ENCODE results near the gene C1orf232.

The C1orf232 gene

DNA sequence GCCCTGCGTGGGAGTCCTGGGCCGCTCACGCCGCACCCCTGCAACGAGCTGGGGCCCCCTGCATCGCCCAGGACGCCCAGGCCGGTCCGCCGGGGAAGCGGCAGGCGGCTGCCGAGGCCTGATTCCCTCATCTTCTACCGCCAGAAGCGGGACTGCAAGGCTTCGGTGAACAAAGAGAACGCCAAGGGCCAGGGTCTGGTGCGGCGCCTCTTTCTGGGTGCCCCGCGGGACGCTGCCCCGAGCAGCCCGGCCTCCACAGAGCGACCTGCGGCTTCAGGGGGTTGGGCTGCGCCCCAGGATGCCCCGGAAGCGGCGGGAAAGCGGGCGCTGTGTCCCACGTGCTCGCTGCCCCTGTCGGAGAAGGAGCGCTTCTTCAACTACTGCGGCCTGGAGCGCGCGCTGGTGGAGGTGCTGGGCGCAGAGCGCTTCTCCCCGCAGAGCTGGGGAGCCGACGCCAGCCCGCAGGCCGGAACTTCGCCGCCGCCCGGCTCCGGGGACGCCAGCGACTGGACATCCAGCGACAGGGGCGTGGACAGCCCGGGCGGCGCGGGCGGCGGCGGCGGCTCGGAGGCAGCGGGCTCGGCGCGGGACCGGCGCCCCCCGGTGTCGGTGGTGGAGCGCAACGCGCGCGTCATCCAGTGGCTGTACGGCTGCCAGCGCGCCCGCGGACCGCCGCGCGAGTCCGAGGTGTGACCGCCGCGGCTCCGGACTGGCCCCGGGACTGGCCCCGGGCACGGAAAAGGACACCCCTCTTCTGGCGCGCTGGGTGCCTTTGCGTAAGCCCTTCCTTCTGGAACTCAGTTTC, 7.1 kb downstream of the C1orf232 start:
- peak overlapping the region; percentile 36 for H3K4me3 ChIP-seq (replicated peaks; ENCODE audit: low read depth, low read length)
- DNase-seq (ENCODE audit: low read depth) = peak; percentile 45
- TF ChIP-seq, protein P1, sequence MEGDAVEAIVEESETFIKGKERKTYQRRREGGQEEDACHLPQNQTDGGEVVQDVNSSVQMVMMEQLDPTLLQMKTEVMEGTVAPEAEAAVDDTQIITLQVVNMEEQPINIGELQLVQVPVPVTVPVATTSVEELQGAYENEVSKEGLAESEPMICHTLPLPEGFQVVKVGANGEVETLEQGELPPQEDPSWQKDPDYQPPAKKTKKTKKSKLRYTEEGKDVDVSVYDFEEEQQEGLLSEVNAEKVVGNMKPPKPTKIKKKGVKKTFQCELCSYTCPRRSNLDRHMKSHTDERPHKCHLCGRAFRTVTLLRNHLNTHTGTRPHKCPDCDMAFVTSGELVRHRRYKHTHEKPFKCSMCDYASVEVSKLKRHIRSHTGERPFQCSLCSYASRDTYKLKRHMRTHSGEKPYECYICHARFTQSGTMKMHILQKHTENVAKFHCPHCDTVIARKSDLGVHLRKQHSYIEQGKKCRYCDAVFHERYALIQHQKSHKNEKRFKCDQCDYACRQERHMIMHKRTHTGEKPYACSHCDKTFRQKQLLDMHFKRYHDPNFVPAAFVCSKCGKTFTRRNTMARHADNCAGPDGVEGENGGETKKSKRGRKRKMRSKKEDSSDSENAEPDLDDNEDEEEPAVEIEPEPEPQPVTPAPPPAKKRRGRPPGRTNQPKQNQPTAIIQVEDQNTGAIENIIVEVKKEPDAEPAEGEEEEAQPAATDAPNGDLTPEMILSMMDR (IDR thresholded peaks at IDR 0.05; ENCODE audit: low read length, missing control alignments) = peak; percentile 2

DNA sequence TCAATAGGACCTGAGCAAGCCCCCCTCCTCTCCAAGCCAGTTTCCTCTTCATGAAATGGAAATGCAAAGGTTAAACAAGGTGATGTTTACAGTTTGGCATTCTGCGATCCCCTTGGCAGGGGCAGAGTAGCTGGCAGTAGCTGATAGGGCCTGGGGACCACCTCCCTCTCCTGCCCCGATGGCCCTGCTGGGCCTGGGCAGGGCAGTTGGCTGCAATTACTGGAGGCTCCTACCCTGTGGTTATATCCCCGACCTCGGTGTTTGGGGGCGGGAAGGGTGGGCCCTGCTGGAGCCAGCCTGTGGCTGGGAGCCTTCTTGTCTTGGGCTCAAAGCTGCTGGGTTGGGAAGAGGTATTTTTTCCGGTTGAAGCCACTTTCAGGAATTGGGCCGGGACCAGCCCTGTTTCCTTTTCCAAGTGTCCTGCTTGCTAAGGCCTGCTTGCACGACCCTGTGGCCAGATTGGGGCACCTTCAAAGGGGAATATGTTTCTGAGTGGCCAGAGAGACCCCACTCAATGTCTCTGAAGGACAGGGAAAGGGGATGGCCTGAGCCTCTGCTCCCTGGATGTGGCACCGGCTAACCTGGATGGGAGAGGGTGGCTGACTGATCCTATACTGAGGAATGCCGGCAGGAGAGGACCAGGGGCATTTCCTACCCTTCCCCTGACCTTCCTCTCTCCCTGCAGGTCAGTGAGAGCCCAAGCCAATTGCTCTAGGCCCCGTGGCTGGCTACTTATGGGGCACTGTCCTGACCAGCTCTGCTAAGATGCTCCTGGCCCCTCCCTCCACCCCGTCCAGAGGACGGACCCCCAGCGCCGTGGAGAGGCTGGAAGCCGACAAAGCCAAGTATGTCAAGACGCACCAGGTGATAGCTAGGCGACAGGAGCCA, 8.0 kb downstream of the C1orf232 start:
- H3K4me3 ChIP-seq (replicated peaks; ENCODE audit: low read depth, low read length) = no peak overlapping the region
- DNase-seq (ENCODE audit: low read depth) = no peak
- TF ChIP-seq, protein P1 (IDR thresholded peaks at IDR 0.05; ENCODE audit: low read length, missing control alignments) = no peak

DNA sequence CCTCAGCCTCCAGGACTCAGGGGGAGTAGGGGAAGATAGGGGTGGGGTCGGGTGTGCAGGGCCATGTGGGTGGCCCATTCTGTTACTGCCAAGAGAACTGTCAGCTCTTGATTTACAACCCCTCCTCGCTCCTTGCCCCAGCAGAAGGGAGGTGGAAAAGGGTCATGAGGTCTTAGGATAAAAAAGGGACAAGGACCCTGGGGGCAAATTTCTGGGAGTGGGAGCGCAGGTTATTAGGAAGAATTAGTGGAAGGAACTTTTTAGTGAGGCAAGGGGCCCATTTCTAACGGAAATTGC, 9.1 kb downstream of the C1orf232 start:
- no peak for DNase-seq (ENCODE audit: low read depth)
- TF ChIP-seq, protein P1 (IDR thresholded peaks at IDR 0.05; ENCODE audit: low read length, missing control alignments) = no peak
- no peak overlapping the region for H3K4me3 ChIP-seq (replicated peaks; ENCODE audit: low read depth, low read length)

DNA sequence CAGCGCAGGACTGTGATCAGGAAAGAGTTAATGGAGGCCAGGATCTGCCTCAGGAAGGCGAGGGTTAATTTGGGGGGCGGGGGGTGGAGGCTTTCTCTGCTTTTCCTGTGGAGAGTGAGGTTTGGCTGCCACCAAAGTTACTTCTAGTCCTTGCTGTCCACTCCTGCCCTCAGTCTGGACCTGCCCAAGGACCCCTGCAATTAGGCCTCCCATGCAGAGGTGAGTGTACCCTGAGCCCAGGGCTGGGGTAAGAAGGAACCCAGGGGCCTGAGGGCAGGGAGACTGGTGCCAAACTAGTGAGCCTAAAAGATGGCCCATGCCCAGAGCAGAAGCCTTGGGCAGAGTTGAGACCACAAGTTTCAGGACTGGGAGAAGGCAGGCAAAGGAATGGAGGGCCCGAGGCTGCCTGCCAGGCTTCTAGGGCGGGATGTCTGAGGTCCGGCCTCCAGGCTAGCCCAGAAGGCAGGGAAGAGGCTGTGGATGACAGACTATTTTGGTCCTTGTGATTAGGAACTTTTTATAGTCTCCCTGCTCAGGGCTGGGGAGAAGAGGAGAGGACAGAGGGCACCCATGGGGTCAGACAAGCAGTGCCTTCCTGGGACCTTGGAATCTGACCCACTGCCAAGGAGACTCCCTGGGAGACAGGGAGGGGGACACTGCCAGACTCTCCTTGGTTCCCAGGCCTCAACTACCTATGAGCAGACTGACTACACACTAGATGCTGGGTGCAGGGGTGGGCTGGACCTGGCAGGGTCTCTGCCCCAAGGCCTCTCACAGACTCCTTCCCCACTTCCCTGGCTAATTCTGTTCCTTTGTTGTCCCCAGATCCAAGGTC, 9.6 kb downstream of the C1orf232 start, which contains the start of gene FAM110D:
FAM110D (plus strand) TSS at position 172 of the 835 bp plus-strand sequence. CDS start 2,213 bp downstream, outside the sequence.
- TF ChIP-seq, protein P1 (IDR thresholded peaks at IDR 0.05; ENCODE audit: low read length, missing control alignments) = no peak
- no peak for DNase-seq (ENCODE audit: low read depth)
- H3K4me3 ChIP-seq (replicated peaks; ENCODE audit: low read depth, low read length) = peak within 1 kb of the TSS; percentile 33

DNA sequence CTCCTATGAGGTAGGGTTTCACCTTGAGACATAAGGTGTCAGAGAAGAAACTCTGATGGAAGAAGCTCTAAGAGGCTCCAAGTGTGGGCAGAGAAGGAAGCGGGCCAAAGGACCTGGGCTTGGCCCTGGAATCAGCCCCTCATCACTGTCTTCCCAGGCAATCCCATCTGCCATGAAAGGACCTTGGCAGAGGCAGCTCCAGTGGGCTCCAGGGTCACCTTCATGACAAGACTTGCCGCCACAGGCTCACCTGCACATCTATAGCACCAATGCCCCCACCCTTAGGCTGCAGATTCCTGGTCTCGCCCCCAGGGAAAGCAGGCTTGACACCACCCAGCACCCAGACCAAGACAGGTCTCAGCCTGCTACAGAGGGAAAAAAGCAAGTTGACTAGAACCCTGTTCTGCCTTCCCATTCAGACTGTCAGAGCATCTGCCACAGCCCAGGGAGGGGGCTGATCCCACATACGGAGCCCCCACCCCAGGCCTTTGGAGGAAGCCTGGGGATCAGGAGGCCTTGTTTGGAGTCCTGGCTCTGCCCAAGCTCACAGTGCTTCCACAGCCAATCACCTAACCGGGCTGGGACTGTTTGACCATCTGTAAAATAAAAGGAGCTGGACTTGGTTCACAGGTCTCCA, 10.4 kb downstream of the C1orf232 start:
- DNase-seq (ENCODE audit: low read depth) = no peak
- H3K4me3 ChIP-seq (replicated peaks; ENCODE audit: low read depth, low read length) = no peak overlapping the region
- TF ChIP-seq, protein P1 (IDR thresholded peaks at IDR 0.05; ENCODE audit: low read length, missing control alignments) = no peak

Data from fibroblast of pulmonary artery (primary cell).